Mucosa of descending colon (tissue), 3 donors: ENCODE results near the gene SLC38A11. TPM values are rescaled to one million over a fixed set of nuclear protein-coding genes. Genes with fewer than 3 reads are reported as not detected.
A peak's percentile ranks its signal among the peaks of the same experiment; 100 is the strongest.

Experiments used
- ATAC-seq: fragments of 200-7000 bp; cut with Tn5 transposase; one replicate; pipeline ENCODE4 v1.9.1; 2020; ENCODE audit warnings: mild to moderate bottlenecking, moderate library complexity
- DNase-seq, 3 donors: peaks; one replicate each; pipeline ENCODE4 v3.0.0-alpha.2; 2020
- H3K36me3 ChIP-seq: fragments of 200-600 bp; one replicate; pipeline ENCODE4 v1.8.0; 2021; ENCODE audit warnings: low read depth, mild to moderate bottlenecking
- H3K4me1 ChIP-seq: fragments of 200-600 bp; one replicate; pipeline ENCODE4 v1.8.0; 2021; ENCODE audit warnings: low read depth, mild to moderate bottlenecking
- H3K4me3 ChIP-seq: fragments of 200-600 bp; one replicate; pipeline ENCODE4 v1.8.0; 2021; ENCODE audit warnings: mild to moderate bottlenecking
- H3K9me3 ChIP-seq: fragments of 200-600 bp; one replicate; pipeline ENCODE4 v1.8.0; 2021; ENCODE audit warnings: mild to moderate bottlenecking
- CTCF ChIP-seq: fragments of 200-600 bp; IDR thresholded peaks from one replicate; pipeline ENCODE4 v1.8.0; 2022; ENCODE audit warnings: antibody characterized with exemption, mild to moderate bottlenecking
- intact Hi-C, 2 donors: fragments of 100-400 bp; cut with DNase I in 1 of 2; cut with micrococcal nuclease in 1 of 2; formaldehyde crosslinking; loops; one replicate each; pipeline versions ENCODE4 v1.11.0 to v1.11.1; 2022; cut with DNase I, micrococcal nuclease
- total RNA-seq, 3 donors: library from RNA; stranded (reverse); fragmentation: NEBNext Ultra II Directional in 2 of 3; extraction: Animal tissue kit (Norgen Biotek cat#: 25700) in 2 of 3; gene quantifications; one replicate each; pipeline versions ENCODE4 v1.2.1 to v1.2.4, GENCODE V29; 2021 to 2023
- donor health status: DM: no; HTN: no; CAD: no; lungs with moderate emphysema.
- donor health status: DM: no; HTN: no; CAD: no.
- donor health status: DM: no; HTN: yes; CAD: no.

SLC38A11 gene
- total RNA-seq, 3 donors from 2014 or later, result 2.1 to 8.6 (median 2.5) TPM

- intact Hi-C loops, result no loop called here
- H3K36me3 ChIP-seq, result no peaks in the 10 kb centered on the region
- no peak for DNase-seq
- H3K4me1 ChIP-seq, result no peaks in the 10 kb centered on the region
- TF ChIP-seq CTCF, result no peak
- no peak for ATAC-seq
- H3K4me3 ChIP-seq, result no peak overlapping the region
- H3K9me3 ChIP-seq, result no peaks in the 10 kb centered on the region
These were observed 57.7 kb downstream of the SLC38A11 start for GRCh38 chr2:164897469-164898260.

- Histone ChIP-seq H3K9me3 (no peaks in the 10 kb centered on the region), H3K4me1 (no peaks in the 10 kb centered on the region), H3K36me3 (no peaks in the 10 kb centered on the region), H3K4me3 (no peak overlapping the region)
- DNase-seq (no peak), ATAC-seq (peak; percentile 94)
- TF ChIP-seq CTCF, result no peak
- intact Hi-C loops, result no loop called here
These were observed 58.5 kb downstream of the SLC38A11 start for GRCh38 chr2:164896634-164897355.

GRCh38 chr2:164896226-164896625 is 59.1 kb downstream of the SLC38A11 start:
- ATAC-seq, result no peak
- no peaks in the 10 kb centered on the region for H3K9me3 ChIP-seq
- H3K4me3 ChIP-seq, result no peak overlapping the region
- no peaks in the 10 kb centered on the region for H3K4me1 ChIP-seq
- no peak for DNase-seq
- intact Hi-C loops, result no loop called here
- no peak for TF ChIP-seq CTCF
- H3K36me3 ChIP-seq, result no peaks in the 10 kb centered on the region

GRCh38 chr2:164891460-164891859 is 63.9 kb downstream of the SLC38A11 start:
- no peak for DNase-seq

GRCh38 chr2:164890544-164890943 is 64.8 kb downstream of the SLC38A11 start:
- TF ChIP-seq CTCF, result no peak
- intact Hi-C loops, result no loop called here
- no peaks in the 10 kb centered on the region for H3K36me3 ChIP-seq
- no peaks in the 10 kb centered on the region for H3K4me1 ChIP-seq
- no peak overlapping the region for H3K4me3 ChIP-seq
- ATAC-seq, result no peak
- DNase-seq, result no peak
- no peaks in the 10 kb centered on the region for H3K9me3 ChIP-seq

More at GRCh38 chr2:164891460-164891859, 63.9 kb downstream of the SLC38A11 start:
- intact Hi-C loops, result no loop called here
- Histone ChIP-seq H3K4me3 (no peak overlapping the region), H3K36me3 (no peaks in the 10 kb centered on the region), H3K4me1 (no peaks in the 10 kb centered on the region), H3K9me3 (no peaks in the 10 kb centered on the region)
- no peak for TF ChIP-seq CTCF
- no peak for ATAC-seq
